LNCAP (cell line): ENCODE data around the gene PKNOX2.

Experiments
- CTCF ChIP-seq: fragments of 450-650 bp; IDR thresholded peaks from 2 replicates; pipeline ENCODE4 v1.5.1; 2017; ENCODE audit warnings: mild to moderate bottlenecking

The PKNOX2 gene

GRCh38 chr11:125443767-125444311 lies 279.3 kb downstream of the PKNOX2 start:
- no peak for TF ChIP-seq CTCF

GRCh38 chr11:125445731-125446130 lies 281.2 kb downstream of the PKNOX2 start:
- TF ChIP-seq CTCF = no peak

- TF ChIP-seq CTCF = no peak
Observed at GRCh38 chr11:125446279-125446678, 281.7 kb downstream of the PKNOX2 start.

GRCh38 chr11:125447721-125448120 lies 283.2 kb downstream of the PKNOX2 start:
- no peak for TF ChIP-seq CTCF

- TF ChIP-seq CTCF = no peak
Observed at GRCh38 chr11:125448136-125448535, 283.6 kb downstream of the PKNOX2 start.

GRCh38 chr11:125449565-125449964 lies 285.0 kb downstream of the PKNOX2 start:
- TF ChIP-seq CTCF = no peak

GRCh38 chr11:125451400-125452124 lies 287.0 kb downstream of the PKNOX2 start:
- TF ChIP-seq CTCF = no peak
